HG03442 (cell line): ENCODE results near the gene SUN1.
"Not testable (repeated sequence)": the region's sequence is repeated elsewhere in the genome, so short reads cannot be mapped to it uniquely, and the experiment has no call there.

Experiments used
- ATAC-seq: cut with Tn5 transposase; IDR thresholded peaks from one replicate; pipeline ENCODE4 v1.9.1; 2021; ENCODE audit warnings: mild to moderate bottlenecking, moderate library complexity; ENCODE audit not compliant: unreplicated experiment

The SUN1 gene

GRCh38 chr7:854118-854775, 22.0 kb downstream of the SUN1 start:
- no peak for ATAC-seq

- no peak for ATAC-seq
These were observed 23.6 kb downstream of the SUN1 start for GRCh38 chr7:855686-856369.

GRCh38 chr7:856444-857095, 24.3 kb downstream of the SUN1 start:
- ATAC-seq: no peak

GRCh38 chr7:857661-858060, 25.4 kb downstream of the SUN1 start:
- no peak for ATAC-seq

- no peak for ATAC-seq
These were observed 27.2 kb downstream of the SUN1 start for GRCh38 chr7:859359-860030.

- no peak for ATAC-seq
These were observed 27.9 kb downstream of the SUN1 start for GRCh38 chr7:860149-860548.

GRCh38 chr7:861222-861621, 28.9 kb downstream of the SUN1 start:
- no peak for ATAC-seq

GRCh38 chr7:862157-862556, 29.9 kb downstream of the SUN1 start:
- ATAC-seq: no peak

GRCh38 chr7:863106-863505, 30.8 kb downstream of the SUN1 start:
- no peak for ATAC-seq

GRCh38 chr7:865921-866320, 33.6 kb downstream of the SUN1 start:
- no peak for ATAC-seq

GRCh38 chr7:867001-867405, 34.7 kb downstream of the SUN1 start:
- ATAC-seq: no peak

- no peak for ATAC-seq
These were observed 35.3 kb downstream of the SUN1 start for GRCh38 chr7:867406-868188.

- ATAC-seq: no peak
These were observed 35.9 kb downstream of the SUN1 start for GRCh38 chr7:868189-868486.

GRCh38 chr7:869348-869747, 37.1 kb downstream of the SUN1 start:
- ATAC-seq: no peak

GRCh38 chr7:871900-872537, 39.7 kb downstream of the SUN1 start:
- no peak for ATAC-seq

GRCh38 chr7:872685-873084, 40.4 kb downstream of the SUN1 start:
- not testable (repeated sequence) for ATAC-seq

- ATAC-seq: no peak
These were observed 41.2 kb downstream of the SUN1 start for GRCh38 chr7:873367-874002.

GRCh38 chr7:874031-874749, 41.9 kb downstream of the SUN1 start:
- no peak for ATAC-seq

GRCh38 chr7:875051-875450, 42.8 kb downstream of the SUN1 start:
- ATAC-seq: no peak
